HepG2 (cell line): ENCODE measurements around the gene STK25. TPM values are rescaled to one million over a fixed set of nuclear protein-coding genes. Genes with fewer than 3 reads are reported as not detected.

Experiments used
- ATAC-seq: fragments of 200-7000 bp; cut with Tn5 transposase; 3 replicates; pipeline ENCODE4 v1.9.1; 2020; ENCODE audit warnings: mild to moderate bottlenecking, moderate library complexity
- BruUV-seq: library from RNA; stranded (reverse); fragments of 400-500 nt; replicated peaks from 2 replicates; lab custom pipeline; 2021; lab: Mats Ljungman, UMichigan
- CTCF ChIA-PET: fragments of 300-600 bp; formaldehyde crosslinking; extraction: SDS; loops from one replicate; lab custom pipeline; 2021; ENCODE audit warnings: low total read pairs, inconsistent platforms, low intra/inter-chr PET ratio; lab: Yijun Ruan, JAX
- POLR2A ChIA-PET: fragments of 350-600 bp; sonication (Branson Sonifier 250); formaldehyde crosslinking; loops from one replicate; lab custom pipeline; 2020; ENCODE audit warnings: antibody characterized with exemption, inconsistent platforms; lab: Yijun Ruan, JAX
- DNase-seq: peaks from one replicate; pipeline ENCODE4 v3.0.0-alpha.2; 2015; ENCODE audit warnings: low spot score
- FAIRE-seq: peaks from 3 replicates; lab custom pipeline; 2011; peaks lifted over from hg19 to GRCh38; lab: Jason Lieb, UNC
- H2AFZ ChIP-seq: one replicate; pipeline ENCODE4 v1.6.1; 2011; ENCODE audit warnings: low read length, inconsistent platforms
- H3K27ac ChIP-seq: fragments of 300-600 bp; 3 replicates; pipeline ENCODE4 v1.8.0; 2011; ENCODE audit warnings: mixed run types, mild to moderate bottlenecking, mixed read lengths, low read length, inconsistent platforms; ENCODE audit not compliant: insufficient read depth; ENCODE audit errors: extremely low read length
- H3K27me3 ChIP-seq, 2 experiments: fragments of 200-600 bp in 1 of 2; 2 replicates in 1 of 2; 3 replicates in 1 of 2; pipeline versions ENCODE4 v1.6.0 to v1.8.0; 2011; ENCODE audit warnings: low read length in 2 of 2, mild to moderate bottlenecking in 2 of 2, moderate library complexity in 2 of 2, inconsistent platforms in 1 of 2; ENCODE audit not compliant: insufficient read depth in 2 of 2, control insufficient read depth in 1 of 2
- H3K36me3 ChIP-seq, 2 experiments: fragments of 200-600 bp in 1 of 2; replicated peaks in 1 of 2; 2 replicates in 1 of 2; 3 replicates in 1 of 2; pipeline versions ENCODE4 v1.5.1 to v1.8.0; 2011; ENCODE audit warnings: low read length in 2 of 2, inconsistent platforms in 1 of 2; ENCODE audit not compliant: insufficient read depth in 2 of 2, control insufficient read depth in 1 of 2
- H3K4me1 ChIP-seq: 2 replicates; pipeline ENCODE4 v1.5.1; 2012; ENCODE audit warnings: low read length, inconsistent platforms; ENCODE audit not compliant: insufficient read depth
- H3K4me2 ChIP-seq: 2 replicates; pipeline ENCODE4 v1.6.0; 2011; ENCODE audit warnings: low read depth, low read length, inconsistent platforms
- H3K4me3 ChIP-seq, 3 experiments: fragments of 200-600 bp in 1 of 3; sonication (generic), shearing (Covaris generic) in 1 of 3; replicated peaks in 1 of 3; 2 replicates each; pipeline ENCODE4 v1.5.1; 2011 to 2016; ENCODE audit warnings: low read length in 3 of 3, inconsistent platforms in 2 of 3, low read depth in 2 of 3, mild to moderate bottlenecking in 2 of 3, control low read depth in 1 of 3, mixed read lengths in 1 of 3; ENCODE audit not compliant: insufficient read depth in 1 of 3
- H3K79me2 ChIP-seq: one replicate; pipeline ENCODE4 v1.6.1; 2011; ENCODE audit warnings: low read length, inconsistent platforms; ENCODE audit not compliant: insufficient read depth
- H3K9ac ChIP-seq: 2 replicates; pipeline ENCODE4 v1.6.0; 2011; ENCODE audit warnings: mild to moderate bottlenecking, low read depth, low read length, inconsistent platforms; ENCODE audit not compliant: insufficient read depth
- H3K9me3 ChIP-seq: 2 replicates; pipeline ENCODE4 v1.5.1; 2012; ENCODE audit warnings: mild to moderate bottlenecking, low read length
- H4K20me1 ChIP-seq: 2 replicates; pipeline ENCODE4 v1.6.0; 2011; ENCODE audit warnings: inconsistent platforms, mild to moderate bottlenecking, low read length, moderate library complexity; ENCODE audit not compliant: insufficient read depth
- AKNA ChIP-seq: sonication (generic); formaldehyde crosslinking; IDR thresholded peaks from 2 replicates; pipeline ENCODE4 v1.4.0; 2020; ENCODE audit warnings: missing genetic modification reagents, borderline replicate concordance
- ARHGAP35 ChIP-seq: sonication (generic); formaldehyde crosslinking; IDR thresholded peaks from 2 replicates; pipeline ENCODE4 v1.9.0; 2022; ENCODE audit warnings: mild to moderate bottlenecking, inconsistent platforms, moderate library complexity, missing genetic modification reagents, borderline replicate concordance
- CENPT ChIP-seq: sonication (generic); formaldehyde crosslinking; IDR thresholded peaks from 2 replicates; pipeline ENCODE4 v1.8.0; 2022; ENCODE audit warnings: low read depth, mild to moderate bottlenecking, moderate library complexity, missing genetic modification reagents
- IRX3 ChIP-seq: sonication (generic); formaldehyde crosslinking; IDR thresholded peaks from 2 replicates; pipeline ENCODE4 v1.8.1; 2023; ENCODE audit warnings: mild to moderate bottlenecking, low read depth, missing genetic modification reagents, borderline replicate concordance
- NR1H2 ChIP-seq: sonication (generic); formaldehyde crosslinking; IDR thresholded peaks from 2 replicates; pipeline ENCODE4 v1.8.1; 2022; ENCODE audit warnings: low read depth, missing genetic modification reagents, borderline replicate concordance
- NR2F6 ChIP-seq, 2 experiments: IDR thresholded peaks; 2 replicates each; pipeline ENCODE4 v1.6.1; 2016; ENCODE audit warnings: antibody characterized with exemption in 1 of 2, mild to moderate bottlenecking in 1 of 2
- ZNF607 ChIP-seq: sonication (generic); formaldehyde crosslinking; IDR thresholded peaks from 2 replicates; pipeline ENCODE4 v1.5.1; 2020; ENCODE audit warnings: missing genetic modification reagents, mild to moderate bottlenecking, borderline replicate concordance
- ZNF703 ChIP-seq: sonication (generic); formaldehyde crosslinking; IDR thresholded peaks from 2 replicates; pipeline ENCODE4 v1.5.1; 2020; ENCODE audit warnings: missing genetic modification reagents, mild to moderate bottlenecking, moderate library complexity, borderline replicate concordance
- ZNF879 ChIP-seq: sonication (generic); formaldehyde crosslinking; IDR thresholded peaks from 2 replicates; pipeline ENCODE4 v1.8.1; 2023; ENCODE audit warnings: missing genetic modification reagents
- ZSCAN20 ChIP-seq: sonication (generic); formaldehyde crosslinking; IDR thresholded peaks from 2 replicates; pipeline ENCODE4 v1.4.0; 2020; ENCODE audit warnings: missing genetic modification reagents, mild to moderate bottlenecking, borderline replicate concordance
- WGBS: methylation state at CpG from one replicate; pipeline ENCODE4 v1.1.6; 2017; ENCODE audit warnings: low lambda C conversion rate; 5-methylcytosine and 5-hydroxymethylcytosine counted together
- in situ Hi-C: cut with HindIII; loops from 2 replicates; pipeline ENCODE4 v1.10.0; 2017; ENCODE audit warnings: low pct_unique_long_range_greater_than_20kb; ENCODE audit not compliant: extremely low pct_ligation_motif_present
- intact Hi-C: fragments of 100-400 bp; cut with micrococcal nuclease; formaldehyde crosslinking; loops from one replicate; pipeline ENCODE4 v1.10.0; 2022; ENCODE audit not compliant: unreplicated experiment
- polyA plus RNA-seq, 8 experiments: library from polyadenylated mRNA; depleted of rRNA in 3 of 8; stranded (reverse) in 7 of 8; unstranded in 1 of 8; fragments of >200 nt; fragmentation: Illumina TruSeq in 4 of 8; extraction: Trizol in 4 of 8; gene quantifications; 2 replicates each; pipeline versions ENCODE4 v1.2.1 to v1.2.3, GENCODE V29; 2011 to 2016; ENCODE audit warnings: low read depth in 4 of 8, missing spikeins in 1 of 8, mixed read lengths in 1 of 8; ENCODE audit not compliant: insufficient read depth in 1 of 8
- total RNA-seq, 5 experiments: library from RNA; depleted of rRNA; stranded (reverse); fragments of >200 nt; fragmentation: Illumina TruSeq; extraction: Trizol; gene quantifications; 2 replicates each; pipeline ENCODE4 v1.2.3, GENCODE V29; 2016; ENCODE audit warnings: low read depth in 1 of 5
- TF ChIP-seq, protein P1 (sequence below): sonication (generic); formaldehyde crosslinking; IDR thresholded peaks from 2 replicates; pipeline ENCODE4 v1.5.1; 2020; ENCODE audit warnings: missing genetic modification reagents, mild to moderate bottlenecking, borderline replicate concordance
- TF ChIP-seq, protein P2 (sequence below): sonication (generic); formaldehyde crosslinking; conservative IDR thresholded peaks from 2 replicates; pipeline ENCODE4 v1.8.0; 2022; ENCODE audit warnings: mild to moderate bottlenecking, moderate library complexity, missing genetic modification reagents

STK25 gene
- total and polyA plus RNA-seq, 2 of the 13 experiments (the other 11 are each of a cell fraction or from before 2014, with no cell fraction given): 177 to 481 TPM

- Histone ChIP-seq H3K4me1 (peaks cover 29% of the 10 kb centered on the region), H3K4me3 (peak overlapping the region in 2 of 3 experiments; percentile 4 to 40; a peak in 2 of 6 replicates), H3K27me3 (no peaks in the 10 kb centered on the region), H3K4me2 (peak overlapping the region; percentile 75), H2AFZ (no peak overlapping the region), H3K9ac (peak overlapping the region; percentile 42), H3K9me3 (no peaks in the 10 kb centered on the region), H4K20me1 (no peaks in the 10 kb centered on the region), H3K27ac (peak overlapping the region; percentile 67), H3K79me2 (no peaks in the 10 kb centered on the region), H3K36me3 (no peaks in the 10 kb centered on the region)
- ATAC-seq (peak; percentile 93), DNase-seq (peak; percentile 90), FAIRE-seq (peak; percentile 81)
- intact Hi-C loops: no loop called here
- ChIA-PET CTCF (interaction anchor here (0.5 kb wide), 1 partner anchor 68 kb away, joined by 3 read pairs; no protein-coding TSS in a partner anchor), POLR2A (interaction anchor here (0.7 to 1.7 kb wide), 5 partner anchors 14 to 131 kb away, joined by 3 to 11 read pairs (median 5); partner anchors contain the start of gene STK25)
- no TSS peak for BruUV-seq
- 37% methylated on average over 17 of the region's 18 CpGs for WGBS
- in situ Hi-C loops: no loop called here
- TF ChIP-seq ZNF607 (CRISPR knock-in tag): no peak
- TF ChIP-seq ZNF703 (CRISPR knock-in tag): no peak
- no peak for TF ChIP-seq ZSCAN20 (CRISPR knock-in tag)
- TF ChIP-seq, protein P1, sequence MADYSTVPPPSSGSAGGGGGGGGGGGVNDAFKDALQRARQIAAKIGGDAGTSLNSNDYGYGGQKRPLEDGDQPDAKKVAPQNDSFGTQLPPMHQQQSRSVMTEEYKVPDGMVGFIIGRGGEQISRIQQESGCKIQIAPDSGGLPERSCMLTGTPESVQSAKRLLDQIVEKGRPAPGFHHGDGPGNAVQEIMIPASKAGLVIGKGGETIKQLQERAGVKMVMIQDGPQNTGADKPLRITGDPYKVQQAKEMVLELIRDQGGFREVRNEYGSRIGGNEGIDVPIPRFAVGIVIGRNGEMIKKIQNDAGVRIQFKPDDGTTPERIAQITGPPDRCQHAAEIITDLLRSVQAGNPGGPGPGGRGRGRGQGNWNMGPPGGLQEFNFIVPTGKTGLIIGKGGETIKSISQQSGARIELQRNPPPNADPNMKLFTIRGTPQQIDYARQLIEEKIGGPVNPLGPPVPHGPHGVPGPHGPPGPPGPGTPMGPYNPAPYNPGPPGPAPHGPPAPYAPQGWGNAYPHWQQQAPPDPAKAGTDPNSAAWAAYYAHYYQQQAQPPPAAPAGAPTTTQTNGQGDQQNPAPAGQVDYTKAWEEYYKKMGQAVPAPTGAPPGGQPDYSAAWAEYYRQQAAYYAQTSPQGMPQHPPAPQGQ: peak; percentile 53; the same call in 1 of the 2 replicates
- TF ChIP-seq, protein P2, sequence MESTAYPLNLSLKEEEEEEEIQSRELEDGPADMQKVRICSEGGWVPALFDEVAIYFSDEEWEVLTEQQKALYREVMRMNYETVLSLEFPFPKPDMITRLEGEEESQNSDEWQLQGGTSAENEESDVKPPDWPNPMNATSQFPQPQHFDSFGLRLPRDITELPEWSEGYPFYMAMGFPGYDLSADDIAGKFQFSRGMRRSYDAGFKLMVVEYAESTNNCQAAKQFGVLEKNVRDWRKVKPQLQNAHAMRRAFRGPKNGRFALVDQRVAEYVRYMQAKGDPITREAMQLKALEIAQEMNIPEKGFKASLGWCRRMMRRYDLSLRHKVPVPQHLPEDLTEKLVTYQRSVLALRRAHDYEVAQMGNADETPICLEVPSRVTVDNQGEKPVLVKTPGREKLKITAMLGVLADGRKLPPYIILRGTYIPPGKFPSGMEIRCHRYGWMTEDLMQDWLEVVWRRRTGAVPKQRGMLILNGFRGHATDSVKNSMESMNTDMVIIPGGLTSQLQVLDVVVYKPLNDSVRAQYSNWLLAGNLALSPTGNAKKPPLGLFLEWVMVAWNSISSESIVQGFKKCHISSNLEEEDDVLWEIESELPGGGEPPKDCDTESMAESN: no peak
- TF ChIP-seq IRX3 (CRISPR knock-in tag): no peak
- no peak for TF ChIP-seq ZNF879 (CRISPR knock-in tag)
- no peak for TF ChIP-seq NR1H2 (CRISPR knock-in tag)
- no peak for TF ChIP-seq NR2F6 (IDR thresholded peaks at IDR 0.05)
- no peak for TF ChIP-seq NR2F6 (CRISPR knock-in tag; IDR thresholded peaks at IDR 0.05)
- no peak for TF ChIP-seq AKNA (CRISPR knock-in tag)
- TF ChIP-seq ARHGAP35: peak; percentile 2; the same call in 1 of the 2 replicates
- no peak for TF ChIP-seq CENPT (CRISPR knock-in tag)
Measured at GRCh38 chr2:241479026-241479898, 29.1 kb downstream of the STK25 start.
